H1 (cell line): ENCODE data around the gene TEX22. TPM values are rescaled to one million over a fixed set of nuclear protein-coding genes. Genes with fewer than 3 reads are reported as not detected.

Experiments used
- CTCF ChIA-PET: fragments of 300-600 bp; sonication (Branson Sonifier 250); formaldehyde crosslinking; loops from one replicate; lab custom pipeline; 2021; ENCODE audit not compliant: partially characterized antibody; lab: Charles Lee
- POLR2A ChIA-PET: fragments of 300-600 bp; sonication (Branson Sonifier 250); formaldehyde crosslinking; loops from one replicate; lab custom pipeline; 2021; ENCODE audit warnings: inconsistent platforms; ENCODE audit not compliant: partially characterized antibody; lab: Charles Lee
- DNase-seq, 2 experiments: peaks; one replicate each; pipeline versions ENCODE4 v3.0.0 to v3.0.0-alpha.2; 2010 to 2022; ENCODE audit warnings: low spot score in 2 of 2, low read depth in 1 of 2, mixed read lengths in 1 of 2
- FAIRE-seq: peaks from 2 replicates; lab custom pipeline; 2011; peaks lifted over from hg19 to GRCh38; lab: Jason Lieb, UNC
- H2AFZ ChIP-seq: 2 replicates; pipeline ENCODE4 v1.8.1; 2012; ENCODE audit warnings: low read length, inconsistent platforms
- H2AK5ac ChIP-seq: 2 replicates; pipeline ENCODE4 v1.6.1; 2013; ENCODE audit warnings: low read depth, low read length
- H2BK120ac ChIP-seq: replicated peaks from 2 replicates; pipeline ENCODE3; 2013; ENCODE audit warnings: low read depth, low read length, inconsistent platforms
- H2BK12ac ChIP-seq: 2 replicates; pipeline ENCODE4 v1.6.1; 2013; ENCODE audit warnings: low read depth, low read length
- H2BK15ac ChIP-seq: 2 replicates; pipeline ENCODE4 v1.6.1; 2013; ENCODE audit warnings: low read length
- H2BK20ac ChIP-seq: 2 replicates; pipeline ENCODE4 v1.6.1; 2013; ENCODE audit warnings: low read length
- H2BK5ac ChIP-seq: 2 replicates; pipeline ENCODE4 v1.6.1; 2013; ENCODE audit warnings: low read depth, low read length
- H3K14ac ChIP-seq: 2 replicates; pipeline ENCODE4 v1.6.1; 2013; ENCODE audit warnings: inconsistent platforms; ENCODE audit not compliant: insufficient read length
- H3K18ac ChIP-seq: 2 replicates; pipeline ENCODE4 v1.6.1; 2013; ENCODE audit warnings: low read length; ENCODE audit errors: extremely low read depth
- H3K23ac ChIP-seq: 2 replicates; pipeline ENCODE4 v1.6.1; 2013; ENCODE audit warnings: inconsistent platforms; ENCODE audit not compliant: insufficient read length
- H3K23me2 ChIP-seq: 2 replicates; pipeline ENCODE4 v1.6.1; 2013; ENCODE audit warnings: low read depth, low read length
- H3K27ac ChIP-seq: 2 replicates; pipeline ENCODE4 v1.6.1; 2011; ENCODE audit warnings: low read depth, low read length, inconsistent platforms
- H3K27me3 ChIP-seq, 4 experiments: replicated peaks in 1 of 4; 1 replicate in 1 of 4; 2 replicates in 3 of 4; pipeline versions ENCODE4 v1.6.1 to v1.8.1; 2011 to 2013; ENCODE audit warnings: low read length in 3 of 4, mild to moderate bottlenecking in 3 of 4, inconsistent platforms in 2 of 4, mixed read lengths in 2 of 4, moderate library complexity in 1 of 4; ENCODE audit not compliant: control insufficient read depth in 3 of 4, insufficient read depth in 3 of 4; ENCODE audit errors: extremely low read depth in 1 of 4
- H3K36me3 ChIP-seq, 4 experiments: 2 replicates each; pipeline versions ENCODE4 v1.6.1 to v1.8.1; 2011 to 2013; ENCODE audit warnings: mild to moderate bottlenecking in 4 of 4, low read length in 3 of 4, moderate library complexity in 2 of 4, control low read depth in 1 of 4, inconsistent platforms in 1 of 4; ENCODE audit not compliant: insufficient read depth in 4 of 4, control insufficient read depth in 2 of 4
- H3K4ac ChIP-seq: replicated peaks from 2 replicates; pipeline ENCODE3; 2013; ENCODE audit warnings: low read length, low read depth, mixed read lengths, inconsistent platforms; ENCODE audit not compliant: insufficient read length
- H3K4me1 ChIP-seq, 4 experiments: replicated peaks in 1 of 4; 1 replicate in 1 of 4; 2 replicates in 3 of 4; pipeline versions ENCODE4 v1.6.1 to v1.8.1; 2011 to 2013; ENCODE audit warnings: low read length in 3 of 4, inconsistent platforms in 2 of 4, mixed read lengths in 1 of 4; ENCODE audit not compliant: insufficient read depth in 4 of 4, control insufficient read depth in 3 of 4
- H3K4me2 ChIP-seq, 2 experiments: 2 replicates each; pipeline versions ENCODE4 v1.6.1 to v1.8.1; 2011 to 2013; ENCODE audit warnings: low read depth in 2 of 2, low read length in 2 of 2, control low read depth in 1 of 2, inconsistent platforms in 1 of 2, mild to moderate bottlenecking in 1 of 2; ENCODE audit not compliant: insufficient read depth in 1 of 2
- H3K4me3 ChIP-seq, 4 experiments: fragments of 200-600, 300-600 bp in 1 of 4; sonication (generic), shearing (Covaris generic), sonication (Bioruptor Twin) in 1 of 4; 2 replicates each; pipeline versions ENCODE4 v1.5.1 to v1.8.1; 2011 to 2016; ENCODE audit warnings: low read length in 4 of 4, low read depth in 3 of 4, control low read depth in 2 of 4, inconsistent platforms in 2 of 4, mild to moderate bottlenecking in 2 of 4, mixed read lengths in 1 of 4, moderate library complexity in 1 of 4; ENCODE audit not compliant: insufficient read depth in 2 of 4; ENCODE audit errors: extremely low read depth in 1 of 4
- H3K56ac ChIP-seq: replicated peaks from 2 replicates; pipeline ENCODE3; 2013; ENCODE audit warnings: low read depth, mild to moderate bottlenecking, mixed read lengths, low read length, inconsistent platforms; ENCODE audit not compliant: insufficient read length
- H3K79me1 ChIP-seq: 2 replicates; pipeline ENCODE4 v1.6.1; 2013; ENCODE audit warnings: low read depth, low read length, control low read depth
- H3K79me2 ChIP-seq, 2 experiments: 2 replicates each; pipeline versions ENCODE4 v1.6.1 to v1.8.1; 2012 to 2013; ENCODE audit warnings: low read length in 2 of 2, mild to moderate bottlenecking in 2 of 2, inconsistent platforms in 1 of 2; ENCODE audit not compliant: insufficient read depth in 2 of 2, control insufficient read depth in 1 of 2
- H3K9ac ChIP-seq, 4 experiments: replicated peaks in 1 of 4; 1 replicate in 1 of 4; 2 replicates in 3 of 4; pipeline versions ENCODE4 v1.6.1 to v1.8.1; 2011 to 2013; ENCODE audit warnings: low read depth in 3 of 4, low read length in 3 of 4, control low read depth in 2 of 4, mild to moderate bottlenecking in 2 of 4, moderate library complexity in 2 of 4, inconsistent platforms in 1 of 4; ENCODE audit errors: extremely low read depth in 1 of 4
- H3K9me3 ChIP-seq, 2 experiments: 2 replicates each; pipeline versions ENCODE4 v1.6.1 to v1.8.1; 2012 to 2013; ENCODE audit warnings: mild to moderate bottlenecking in 2 of 2, moderate library complexity in 2 of 2, control low read depth in 1 of 2, inconsistent platforms in 1 of 2, low read depth in 1 of 2, low read length in 1 of 2, mixed read lengths in 1 of 2; ENCODE audit not compliant: insufficient read depth in 2 of 2
- H4K20me1 ChIP-seq, 2 experiments: replicated peaks in 1 of 2; 2 replicates each; pipeline versions ENCODE3 to v1.8.1; 2011 to 2013; ENCODE audit warnings: inconsistent platforms in 2 of 2, low read length in 2 of 2, mild to moderate bottlenecking in 1 of 2; ENCODE audit not compliant: insufficient read depth in 2 of 2, control insufficient read depth in 1 of 2
- H4K5ac ChIP-seq: 2 replicates; pipeline ENCODE4 v1.6.1; 2013; ENCODE audit warnings: low read length, low read depth, mixed read lengths, inconsistent platforms; ENCODE audit not compliant: insufficient read length
- H4K8ac ChIP-seq: 2 replicates; pipeline ENCODE4 v1.8.0; 2013; ENCODE audit warnings: mild to moderate bottlenecking, moderate library complexity, low read length, inconsistent platforms; ENCODE audit not compliant: insufficient read depth; ENCODE audit errors: extremely low read depth
- H4K91ac ChIP-seq: replicated peaks from 2 replicates; pipeline ENCODE3; 2013; ENCODE audit warnings: low read length, mixed read lengths, inconsistent platforms; ENCODE audit not compliant: insufficient read length
- BRCA1 ChIP-seq: IDR thresholded peaks from 2 replicates; pipeline ENCODE4 v1.6.1; 2012; ENCODE audit warnings: low read depth, low read length, improper control_type of control experiment
- CBX5 ChIP-seq: fragments of 300-800, 300-1000 bp; sonication (generic); IDR thresholded peaks from 2 replicates; pipeline ENCODE4 v1.7.1; 2016; ENCODE audit warnings: antibody characterized with exemption, low read length, low read depth
- EGR1 ChIP-seq: IDR thresholded peaks from 2 replicates; pipeline ENCODE4 v1.6.1; 2011; ENCODE audit warnings: low read depth, low read length, borderline replicate concordance
- JUND ChIP-seq: IDR thresholded peaks from 2 replicates; pipeline ENCODE4 v1.6.1; 2011; ENCODE audit warnings: mild to moderate bottlenecking, improper control_type of control experiment, low read length
- KDM1A ChIP-seq: fragments of 200-600, 300-600 bp; sonication (generic); IDR thresholded peaks from 2 replicates; pipeline ENCODE4 v1.7.1; 2016; ENCODE audit warnings: mild to moderate bottlenecking, low read length, borderline replicate concordance
- KDM4A ChIP-seq: IDR thresholded peaks from one replicate; pipeline ENCODE4 v1.7.1; 2012; ENCODE audit warnings: low read depth, mild to moderate bottlenecking, moderate library complexity, low read length, inconsistent platforms; ENCODE audit not compliant: severe bottlenecking
- PHF8 ChIP-seq: fragments of 200-600 bp; sonication (generic); conservative IDR thresholded peaks from 2 replicates; pipeline ENCODE4 v1.7.1; 2012; ENCODE audit warnings: low read depth, mild to moderate bottlenecking, inconsistent platforms, low read length, moderate library complexity
- RFX5 ChIP-seq: IDR thresholded peaks from 2 replicates; pipeline ENCODE4 v1.6.1; 2011; ENCODE audit warnings: low read depth, low read length, improper control_type of control experiment, borderline replicate concordance
- RNF2 ChIP-seq: fragments of 200-900, 300-1000 bp; sonication (generic); IDR thresholded peaks from 2 replicates; pipeline ENCODE4 v1.7.1; 2016; ENCODE audit warnings: borderline replicate concordance, low read depth, mild to moderate bottlenecking, antibody characterized with exemption, low read length; ENCODE audit not compliant: poor library complexity, severe bottlenecking; ENCODE audit errors: missing control alignments
- SAP30 ChIP-seq: fragments of 300-600 bp; sonication (generic); IDR thresholded peaks from 2 replicates; pipeline ENCODE4 v1.7.1; 2012; ENCODE audit warnings: low read length, moderate library complexity, mild to moderate bottlenecking, inconsistent platforms; ENCODE audit not compliant: insufficient read depth, insufficient replicate concordance
- SIX5 ChIP-seq: IDR thresholded peaks from 2 replicates; pipeline ENCODE4 v1.6.1; 2011; ENCODE audit warnings: mild to moderate bottlenecking, low read depth, low read length
- SP2 ChIP-seq: IDR thresholded peaks from 2 replicates; pipeline ENCODE4 v1.6.1; 2012; ENCODE audit warnings: mild to moderate bottlenecking, low read length, inconsistent platforms
- TEAD4 ChIP-seq: IDR thresholded peaks from 2 replicates; pipeline ENCODE4 v1.6.1; 2012; ENCODE audit warnings: low read depth, low read length, inconsistent platforms, mixed read lengths
- ZNF274 ChIP-seq: IDR thresholded peaks from 2 replicates; pipeline ENCODE4 v1.7.0; 2012; ENCODE audit warnings: low read length, borderline replicate concordance; ENCODE audit errors: extremely low read depth
- WGBS, 2 experiments: shearing (Covaris generic) in 1 of 2; methylation state at CpG; one replicate each; pipeline versions ENCODE4 v1.1.6 to v1.1.7; 2013 to 2015; ENCODE audit warnings: low lambda C conversion rate in 2 of 2, mixed read lengths in 2 of 2, inconsistent platforms in 1 of 2, low coverage in 1 of 2, missing lambda C conversion rate in 1 of 2; ENCODE audit not compliant: insufficient replicate concordance in 2 of 2, insufficient coverage in 1 of 2, insufficient read length in 1 of 2; ENCODE audit errors: extremely low coverage in 1 of 2, missing lambda C conversion rate in 1 of 2; 5-methylcytosine and 5-hydroxymethylcytosine counted together
- polyA plus RNA-seq, 7 experiments: library from polyadenylated mRNA; depleted of rRNA in 3 of 7; stranded (reverse) in 5 of 7; unstranded in 2 of 7; fragments of >200 nt in 5 of 7; fragments of 200-250 nt in 2 of 7; gene quantifications; 1 replicate in 5 of 7; 2 replicates in 1 of 7; 4 replicates in 1 of 7; pipeline versions ENCODE4 v1.2.1 to v1.2.3, GENCODE V29; 2011 to 2013; ENCODE audit warnings: missing spikeins in 2 of 7, mixed read lengths in 2 of 7
- total RNA-seq: library from RNA; stranded (reverse); fragmentation: NEBNext Ultra II Directional; extraction: Animal tissue kit (Norgen Biotek cat#: 25700); gene quantifications from 2 replicates; pipeline ENCODE4 v1.2.1, GENCODE V29; 2021

Gene TEX22
- total and polyA plus RNA-seq, 2 of the 8 experiments (the other 6 are each of a cell fraction or from before 2014, with no cell fraction given): 0.24 to 0.39 TPM

- Histone ChIP-seq H3K4me2 (no peak overlapping the region), H2AK5ac (no peak overlapping the region), H3K36me3 (no peaks in the 10 kb centered on the region), H3K79me2 (peaks cover 0 to 13% of the 10 kb centered on the region in 2 experiments; a peak in 2 of 4 replicates), H3K4ac (no peak overlapping the region), H2BK20ac (no peak overlapping the region), H2BK15ac (no peak overlapping the region), H3K4me1 (peaks cover 0 to 4% (median 2%) of the 10 kb centered on the region in 4 experiments; a peak in 2 of 7 replicates), H3K9me3 (peaks cover 0 to 2% of the 10 kb centered on the region in 2 experiments; a peak in 1 of 4 replicates), H2BK5ac (no peak overlapping the region), H3K4me3 (no peak overlapping the region), H2BK120ac (no peak overlapping the region), H4K5ac (no peak overlapping the region), H2AFZ (no peak overlapping the region), H4K91ac (no peak overlapping the region), H3K23ac (no peak overlapping the region), H4K8ac (no peak overlapping the region), H3K14ac (no peak overlapping the region), H4K20me1 (peaks cover 4 to 25% of the 10 kb centered on the region in 2 experiments), H3K79me1 (peaks cover 4% of the 10 kb centered on the region; the same call in 1 of the 2 replicates), H3K23me2 (no peaks in the 10 kb centered on the region), H3K9ac (no peak overlapping the region), H3K27ac (no peak overlapping the region), H3K56ac (no peak overlapping the region)
- FAIRE-seq (no peak), DNase-seq (no peak)
- 90% methylated on average over 11 of the region's 11 CpGs; no CpG with 5 or more reads in 1 of the 2 experiments for WGBS, 2 experiments
- POLR2A ChIA-PET: no interaction called here
- TF ChIP-seq PHF8 (no peak), SIX5 (no peak), EGR1 (no peak), SAP30 (no peak), SP2 (no peak), RNF2 (no peak), JUND (no peak), ZNF274 (no peak), TEAD4 (no peak), KDM4A (no peak), RFX5 (no peak), BRCA1 (no peak), CBX5 (no peak), KDM1A (no peak)
- TF ChIP-seq, all 59 proteins: peak for 0
- H3K27me3 ChIP-seq: no peaks in the 10 kb centered on the region
- H3K18ac ChIP-seq: no peak overlapping the region
- CTCF ChIA-PET: interaction anchor here (0.6 to 3.6 kb wide), 10 partner anchors 8 to 147 kb away, joined by 3 to 27 read pairs (median 6); no protein-coding TSS in a partner anchor
- no peak overlapping the region for H2BK12ac ChIP-seq
Observed at GRCh38 chr14:105349992-105350391, 48.3 kb upstream of the TEX22 start.
